KMS-11 (cell line): ENCODE results near the gene RNF19B.

Experiments used
- H2AFZ ChIP-seq: fragments of 200-600 bp; sonication (generic); 2 replicates; pipeline ENCODE4 v1.6.1; 2016; ENCODE audit warnings: antibody characterized with exemption, mixed run types, low read depth
- H3K27ac ChIP-seq: fragments of 200-600 bp; sonication (generic); 2 replicates; pipeline ENCODE4 v1.6.1; 2016; ENCODE audit warnings: mild to moderate bottlenecking, mixed run types
- H3K27me3 ChIP-seq: fragments of 200-600 bp; sonication (generic); 2 replicates; pipeline ENCODE4 v1.6.1; 2017; ENCODE audit warnings: mild to moderate bottlenecking, low read depth, mixed run types, moderate library complexity; ENCODE audit not compliant: insufficient read depth
- H3K36me3 ChIP-seq: fragments of 200-600 bp; sonication (generic); 2 replicates; pipeline ENCODE4 v1.6.1; 2017; ENCODE audit warnings: mild to moderate bottlenecking, mixed run types; ENCODE audit not compliant: insufficient read depth
- H3K4me1 ChIP-seq: fragments of 200-600 bp; sonication (generic); 2 replicates; pipeline ENCODE4 v1.6.1; 2016; ENCODE audit warnings: mild to moderate bottlenecking, low read depth, mixed run types; ENCODE audit not compliant: poor library complexity, severe bottlenecking
- H3K4me2 ChIP-seq: fragments of 200-600 bp; sonication (generic); 2 replicates; pipeline ENCODE4 v1.7.0; 2016; ENCODE audit warnings: mild to moderate bottlenecking, mixed run types
- H3K4me3 ChIP-seq: fragments of 200-600 bp; sonication (generic); IDR thresholded peaks from 2 replicates; pipeline ENCODE4 v1.6.1; 2017; ENCODE audit warnings: low read depth, low read length, mixed read lengths; ENCODE audit not compliant: insufficient read depth
- H3K79me2 ChIP-seq: fragments of 200-600 bp; sonication (generic); 2 replicates; pipeline ENCODE4 v1.6.1; 2016; ENCODE audit warnings: low read depth, mixed run types; ENCODE audit not compliant: insufficient read depth
- H3K9ac ChIP-seq: fragments of 200-600 bp; sonication (generic); 2 replicates; pipeline ENCODE4 v1.6.1; 2016; ENCODE audit warnings: mild to moderate bottlenecking, mixed run types
- H4K20me1 ChIP-seq: fragments of 200-600 bp; sonication (generic); 2 replicates; pipeline ENCODE4 v1.6.1; 2016; ENCODE audit warnings: mild to moderate bottlenecking, mixed run types; ENCODE audit not compliant: insufficient read depth
- CTCF ChIP-seq: fragments of 200-600 bp; sonication (generic); conservative IDR thresholded peaks from 2 replicates; pipeline ENCODE4 v1.6.1; 2017; ENCODE audit warnings: low read depth, mild to moderate bottlenecking, antibody characterized with exemption, low read length, moderate library complexity, mixed read lengths

Gene RNF19B

GRCh38 chr1:32944180-32944579, 20.4 kb downstream of the RNF19B start:
- no peak for TF ChIP-seq CTCF
- H3K36me3 ChIP-seq = no peaks in the 10 kb centered on the region
- no peak overlapping the region for H2AFZ ChIP-seq
- H3K4me1 ChIP-seq = peaks cover 37% of the 10 kb centered on the region
- no peaks in the 10 kb centered on the region for H3K79me2 ChIP-seq
- no peak overlapping the region for H3K4me2 ChIP-seq
- no peak overlapping the region for H3K9ac ChIP-seq
- H3K27ac ChIP-seq = no peak overlapping the region
- H4K20me1 ChIP-seq = no peaks in the 10 kb centered on the region
- H3K4me3 ChIP-seq = no peak overlapping the region
- H3K27me3 ChIP-seq = no peaks in the 10 kb centered on the region

- Histone ChIP-seq H3K4me3 (no peak overlapping the region), H3K36me3 (no peaks in the 10 kb centered on the region), H2AFZ (no peak overlapping the region), H3K79me2 (no peaks in the 10 kb centered on the region), H3K27me3 (no peaks in the 10 kb centered on the region), H4K20me1 (no peaks in the 10 kb centered on the region), H3K27ac (no peak overlapping the region; the same call in 1 of the 2 replicates), H3K4me1 (peaks cover 35% of the 10 kb centered on the region), H3K4me2 (peak overlapping the region; percentile 46; the same call in 1 of the 2 replicates), H3K9ac (no peak overlapping the region)
- TF ChIP-seq CTCF = no peak
Observed at GRCh38 chr1:32939655-32940371, 24.8 kb downstream of the RNF19B start.

- Histone ChIP-seq H3K36me3 (no peaks in the 10 kb centered on the region), H3K79me2 (no peaks in the 10 kb centered on the region), H4K20me1 (no peaks in the 10 kb centered on the region), H2AFZ (no peak overlapping the region), H3K4me3 (no peak overlapping the region), H3K27me3 (no peaks in the 10 kb centered on the region), H3K4me1 (peaks cover 41% of the 10 kb centered on the region), H3K4me2 (no peak overlapping the region), H3K9ac (no peak overlapping the region), H3K27ac (no peak overlapping the region)
- no peak for TF ChIP-seq CTCF
Observed at GRCh38 chr1:32937061-32937460, 27.5 kb downstream of the RNF19B start.

GRCh38 chr1:32934535-32934934, 30.1 kb downstream of the RNF19B start:
- Histone ChIP-seq H2AFZ (no peak overlapping the region), H3K4me1 (peaks cover 19% of the 10 kb centered on the region), H3K4me3 (no peak overlapping the region), H3K36me3 (no peaks in the 10 kb centered on the region), H3K27ac (no peak overlapping the region), H3K9ac (no peak overlapping the region), H3K79me2 (no peaks in the 10 kb centered on the region), H4K20me1 (no peaks in the 10 kb centered on the region), H3K4me2 (no peak overlapping the region), H3K27me3 (no peaks in the 10 kb centered on the region)
- TF ChIP-seq CTCF = no peak
